COLO668 (cell line): ENCODE measurements around the gene CFTR.
"Not testable (repeated sequence)": the region's sequence is repeated elsewhere in the genome, so short reads cannot be mapped to it uniquely, and the experiment has no call there.

Source experiments
- DNase-seq: peaks from one replicate; lab custom pipeline; 2025; ENCODE audit not compliant: unreplicated experiment; lab: John Stamatoyannopoulos, UW

Gene CFTR

GRCh38 chr7:117493460-117493859, 13.6 kb downstream of the CFTR start:
- no peak for DNase-seq

DNA sequence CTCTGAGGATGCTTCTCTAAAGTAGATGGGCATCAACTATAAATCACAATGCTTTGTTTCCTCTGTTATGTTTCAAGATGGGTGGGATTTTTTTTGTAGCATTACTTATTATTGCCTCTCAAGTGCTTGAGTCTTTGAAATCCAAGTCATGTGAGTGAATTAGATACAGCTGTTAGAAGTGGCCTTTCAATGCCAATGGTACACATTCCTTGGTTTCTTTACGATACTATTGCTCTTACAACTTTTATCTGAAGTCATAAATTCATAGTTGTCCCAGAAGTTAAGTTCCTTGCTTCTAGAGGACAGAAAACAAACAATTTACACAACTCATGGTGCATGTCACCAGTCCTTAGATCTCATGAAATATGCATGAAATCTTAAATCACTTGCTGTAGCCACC, 15.5 kb downstream of the CFTR start:
- no peak for DNase-seq

- DNase-seq: no peak
These were observed 22.5 kb downstream of the CFTR start for GRCh38 chr7:117502331-117502730.

DNA sequence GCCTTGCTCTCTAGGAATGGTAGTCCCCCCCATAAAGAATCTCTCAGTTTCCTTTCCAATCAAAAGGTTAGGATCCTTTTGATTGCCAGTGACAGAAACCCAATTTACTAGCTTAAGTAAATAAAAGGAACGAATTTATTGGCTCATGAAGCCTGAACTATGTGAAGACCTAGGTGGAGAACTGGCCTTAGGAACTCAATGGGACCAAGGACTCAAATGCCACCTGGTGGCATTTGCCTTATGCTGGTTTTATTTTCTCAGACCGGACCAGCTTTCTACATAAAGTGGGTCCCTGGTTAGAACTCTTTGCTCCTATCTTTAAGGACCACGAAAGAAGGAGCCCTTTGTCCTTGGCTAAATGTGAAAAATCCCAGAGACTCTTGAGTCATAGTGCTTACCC, 25.4 kb downstream of the CFTR start:
- no peak for DNase-seq

DNA sequence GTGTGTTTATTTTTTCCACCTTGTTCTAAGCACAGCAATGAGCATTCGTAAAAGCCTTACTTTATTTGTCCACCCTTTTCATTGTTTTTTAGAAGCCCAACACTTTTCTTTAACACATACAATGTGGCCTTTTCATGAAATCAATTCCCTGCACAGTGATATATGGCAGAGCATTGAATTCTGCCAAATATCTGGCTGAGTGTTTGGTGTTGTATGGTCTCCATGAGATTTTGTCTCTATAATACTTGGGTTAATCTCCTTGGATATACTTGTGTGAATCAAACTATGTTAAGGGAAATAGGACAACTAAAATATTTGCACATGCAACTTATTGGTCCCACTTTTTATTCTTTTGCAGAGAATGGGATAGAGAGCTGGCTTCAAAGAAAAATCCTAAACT, 28.9 kb downstream of the CFTR start:
- no peak for DNase-seq

- DNase-seq: not testable (repeated sequence)
These were observed 37.4 kb downstream of the CFTR start for GRCh38 chr7:117517194-117517593.

GRCh38 chr7:117530390-117530789, 50.6 kb downstream of the CFTR start:
- DNase-seq: no peak

GRCh38 chr7:117531595-117532244, 51.9 kb downstream of the CFTR start:
- DNase-seq: no peak

DNA sequence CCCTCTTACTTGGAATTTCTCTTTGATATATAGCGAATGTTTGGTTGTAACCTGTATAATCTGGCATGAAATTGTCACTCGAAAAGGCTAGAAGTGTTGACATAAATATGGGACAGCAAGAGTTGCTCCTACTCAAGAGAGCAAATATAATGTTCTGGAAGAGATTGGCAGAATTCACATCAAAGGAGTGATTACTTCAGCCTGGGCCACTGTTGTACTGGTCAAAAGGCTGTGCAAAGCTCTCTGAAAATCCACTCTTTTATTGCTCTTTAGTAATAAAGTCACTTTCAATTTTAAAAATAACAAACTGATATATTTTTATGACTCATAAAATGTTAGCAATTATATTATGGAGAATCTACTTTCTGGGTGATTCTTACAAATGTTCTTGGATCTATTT, 58.2 kb downstream of the CFTR start:
- DNase-seq: no peak

DNA sequence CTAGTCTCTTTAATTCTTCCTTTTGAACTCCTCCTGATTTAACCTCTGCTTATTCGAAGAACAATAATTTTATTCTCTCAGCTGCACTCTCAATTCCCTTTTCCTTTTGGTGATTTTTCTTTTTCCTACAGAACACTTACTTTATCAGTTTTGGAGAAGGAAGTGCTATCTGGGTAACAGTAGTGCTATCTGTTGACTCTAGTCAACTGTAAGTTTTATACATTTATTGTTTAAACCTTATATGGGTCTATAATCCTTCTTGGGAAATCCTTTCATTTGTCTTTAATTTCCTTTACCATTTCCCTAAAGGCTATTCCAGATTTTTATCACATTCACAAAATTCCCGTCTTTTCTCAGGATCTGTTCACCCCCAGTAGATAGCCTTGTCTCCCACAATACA, 64.2 kb downstream of the CFTR start:
- DNase-seq: no peak

GRCh38 chr7:117548035-117548434, 68.2 kb downstream of the CFTR start:
- DNase-seq: no peak

- no peak for DNase-seq
These were observed 70.8 kb downstream of the CFTR start for GRCh38 chr7:117550625-117551024.

DNA sequence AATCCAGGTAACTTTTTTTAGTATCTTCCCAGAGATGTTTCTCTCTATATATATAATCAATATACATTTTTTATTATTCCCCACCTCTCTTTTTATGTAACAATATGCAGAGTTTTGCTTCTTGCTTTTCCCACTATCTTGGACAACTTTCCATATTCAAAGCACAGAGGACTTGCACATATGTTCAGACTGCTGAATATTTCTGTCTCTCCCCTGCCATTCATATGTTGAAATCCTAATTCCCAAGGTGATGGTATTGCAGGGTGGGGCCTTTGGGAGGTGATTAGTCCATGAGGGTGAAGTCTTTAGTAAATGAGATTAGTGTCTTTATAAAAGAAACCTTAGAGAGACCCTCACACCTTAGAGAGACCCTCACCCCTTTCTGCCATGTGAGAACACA, 72.8 kb downstream of the CFTR start:
- no peak for DNase-seq

DNA sequence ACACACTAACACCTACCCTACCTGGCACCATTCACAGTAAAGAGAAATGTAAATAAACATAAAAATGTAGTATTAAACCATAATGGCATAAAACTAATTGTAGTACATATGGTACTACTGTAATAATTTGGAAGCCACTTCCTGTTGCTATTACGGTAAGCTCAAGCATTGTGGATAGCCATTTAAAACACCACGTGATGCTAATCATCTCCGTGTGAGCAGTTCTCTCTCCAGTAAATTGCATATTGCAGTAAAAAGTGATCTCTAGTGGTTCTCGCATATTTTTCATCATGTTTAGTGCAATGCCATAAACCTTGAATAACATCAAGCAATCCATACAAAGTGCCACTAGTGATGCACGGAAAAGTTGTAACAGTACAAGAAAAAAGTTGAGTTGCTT, 75.4 kb downstream of the CFTR start:
- no peak for DNase-seq

- no peak for DNase-seq
These were observed 79.6 kb downstream of the CFTR start for GRCh38 chr7:117559391-117559790.

DNA sequence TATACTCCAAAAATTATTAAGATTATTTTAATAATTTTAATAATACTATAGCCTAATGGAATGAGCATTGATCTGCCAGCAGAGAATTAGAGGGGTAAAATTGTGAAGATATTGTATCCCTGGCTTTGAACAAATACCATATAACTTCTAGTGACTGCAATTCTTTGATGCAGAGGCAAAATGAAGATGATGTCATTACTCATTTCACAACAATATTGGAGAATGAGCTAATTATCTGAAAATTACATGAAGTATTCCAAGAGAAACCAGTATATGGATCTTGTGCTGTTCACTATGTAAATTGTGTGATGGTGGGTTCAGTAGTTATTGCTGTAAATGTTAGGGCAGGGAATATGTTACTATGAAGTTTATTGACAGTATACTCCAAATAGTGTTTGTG, 80.2 kb downstream of the CFTR start:
- no peak for DNase-seq

- no peak for DNase-seq
These were observed 82.9 kb downstream of the CFTR start for GRCh38 chr7:117562759-117563158.

DNA sequence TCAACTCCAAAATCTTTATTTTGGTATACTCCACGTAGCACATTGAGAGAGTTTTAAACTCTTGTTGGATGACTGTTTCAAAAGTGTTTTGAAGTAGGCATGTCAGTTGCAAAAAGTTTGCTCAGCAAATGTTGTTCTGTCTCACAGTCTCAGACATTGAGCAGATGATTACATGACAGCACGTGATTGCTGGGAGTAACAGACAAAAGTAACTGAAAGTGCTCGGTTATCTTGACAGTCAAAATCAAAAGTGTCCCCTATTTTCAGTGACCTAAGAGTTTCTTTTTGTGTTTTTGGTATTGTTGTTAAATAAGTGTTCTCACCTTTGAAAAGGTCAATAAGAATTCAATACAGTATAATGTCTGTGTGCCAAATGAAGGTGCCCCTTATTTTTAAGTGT, 84.3 kb downstream of the CFTR start:
- no peak for DNase-seq

- no peak for DNase-seq
These were observed 84.8 kb downstream of the CFTR start for GRCh38 chr7:117564627-117565026.

- DNase-seq: no peak
These were observed 85.4 kb downstream of the CFTR start for GRCh38 chr7:117565226-117565625.

DNA sequence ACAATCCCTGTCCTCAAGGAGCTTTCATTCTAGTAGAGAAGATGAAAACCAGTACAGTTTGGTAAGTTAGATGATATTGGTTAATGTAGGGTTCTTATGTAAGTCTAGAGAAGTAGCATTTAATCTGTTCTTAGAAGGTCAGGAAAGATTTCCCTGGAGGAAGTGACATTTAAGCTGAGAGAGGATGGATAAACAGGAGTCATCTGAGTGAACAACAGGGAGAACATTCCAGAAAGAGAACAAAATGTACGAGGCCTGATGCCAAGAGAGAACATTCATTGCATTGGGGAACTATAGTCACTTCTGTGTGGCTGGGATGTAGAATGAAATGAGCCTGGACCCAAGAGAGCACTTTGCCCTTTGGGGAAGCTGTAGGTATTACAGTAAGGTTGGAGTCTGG, 88.0 kb downstream of the CFTR start:
- DNase-seq: no peak

DNA sequence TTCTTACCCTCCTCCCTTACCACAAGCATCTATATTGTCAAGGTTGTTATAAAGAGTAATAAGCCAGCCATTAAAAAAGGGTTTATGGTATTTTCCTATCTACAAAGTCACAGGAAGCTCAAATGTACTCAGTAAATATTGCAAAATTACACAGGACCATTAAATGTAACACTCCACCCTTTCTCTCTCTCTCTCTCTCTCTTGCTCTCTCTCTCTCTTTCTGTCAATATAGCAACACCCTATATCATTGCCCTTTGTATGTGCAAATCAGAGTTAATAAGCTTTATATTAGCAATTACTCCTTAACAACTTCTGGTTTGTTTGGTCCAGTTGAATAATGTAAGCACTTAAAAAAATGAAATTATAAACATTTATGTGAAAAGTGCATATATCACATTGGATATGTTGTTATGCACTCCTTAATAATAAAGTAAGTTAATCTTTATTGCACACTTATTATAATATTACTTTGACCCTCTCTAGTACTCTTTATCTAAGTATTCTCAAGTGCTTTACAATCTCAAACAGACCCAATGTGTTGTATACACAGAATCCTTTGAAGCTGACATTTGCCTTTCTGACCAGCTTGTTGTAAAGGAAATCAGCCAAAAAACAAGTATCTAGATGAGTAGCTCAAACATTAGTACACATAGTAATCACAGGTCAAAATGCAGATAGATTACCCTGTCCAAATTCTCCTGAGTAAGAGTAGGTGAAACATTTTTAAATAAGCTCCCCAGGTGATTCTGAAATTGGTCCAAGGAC, 93.2 kb downstream of the CFTR start:
- DNase-seq: no peak

DNA sequence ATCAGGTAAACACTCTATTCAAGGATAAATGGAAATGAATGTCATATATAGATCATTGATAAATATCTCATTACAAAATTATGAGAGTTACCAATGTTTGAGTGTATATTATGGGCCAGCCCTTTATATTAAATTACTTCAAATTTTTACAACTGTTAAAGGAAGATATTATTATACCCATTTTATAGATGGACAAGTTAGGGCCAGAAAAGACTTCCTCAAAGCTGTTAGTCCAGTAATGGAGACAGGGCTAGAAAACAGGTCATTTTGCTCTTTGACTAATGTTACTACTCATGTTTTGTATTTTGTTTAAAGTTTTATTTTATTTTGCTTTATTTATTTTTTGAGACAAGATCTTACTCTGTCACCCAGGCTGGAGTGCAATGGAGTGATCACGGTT, 101.6 kb downstream of the CFTR start:
- no peak for DNase-seq
